Upper lobe of left lung (tissue), 4 donors: ENCODE measurements around the gene PRDM16.

Experiments
- EP300 ChIP-seq, 4 donors: sonication (generic); formaldehyde crosslinking; IDR thresholded peaks; one replicate each; pipeline ENCODE4 v1.5.1; 2017; ENCODE audit warnings: antibody characterized with exemption in 4 of 4, control low read depth in 2 of 4
- POLR2AphosphoS5 ChIP-seq, 2 donors: sonication (generic); formaldehyde crosslinking; IDR thresholded peaks; one replicate each; pipeline ENCODE4 v1.5.1; 2017; ENCODE audit warnings: antibody characterized with exemption in 2 of 2
- TF ChIP-seq, protein P1 (sequence below), 6 experiments: fragments of 450-650 bp in 4 of 6; fragments of 200-600 bp in 2 of 6; sonication (generic) in 2 of 6; IDR thresholded peaks; one replicate each; pipeline ENCODE4 v1.5.1; 2016 to 2019; ENCODE audit warnings: antibody characterized with exemption in 6 of 6

DNA sequence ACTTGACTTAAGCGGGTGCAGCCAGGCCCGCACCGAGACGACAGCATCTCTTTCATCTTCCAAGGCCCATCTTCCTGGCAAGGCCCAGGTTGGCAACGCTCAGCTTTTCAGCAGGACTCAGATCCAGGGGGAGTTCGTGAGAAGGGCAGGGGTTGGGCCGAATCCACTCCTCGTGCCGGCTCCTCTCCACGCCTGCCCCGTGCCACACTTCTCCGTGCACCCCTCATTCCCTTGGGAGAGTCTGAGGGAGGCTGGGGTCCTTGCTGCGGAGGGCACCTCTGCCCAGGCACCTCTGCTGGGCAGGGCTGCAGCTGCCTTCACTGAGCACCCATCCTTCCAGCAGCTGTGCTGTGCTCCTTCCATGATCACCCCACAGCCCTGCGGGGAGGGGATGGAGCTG lies 22.3 kb downstream of the PRDM16 start:
- TF ChIP-seq POLR2AphosphoS5 (IDR thresholded peaks at IDR 0.05), result no peak
- TF ChIP-seq EP300 (IDR thresholded peaks at IDR 0.05), result no peak
- TF ChIP-seq, protein P1, sequence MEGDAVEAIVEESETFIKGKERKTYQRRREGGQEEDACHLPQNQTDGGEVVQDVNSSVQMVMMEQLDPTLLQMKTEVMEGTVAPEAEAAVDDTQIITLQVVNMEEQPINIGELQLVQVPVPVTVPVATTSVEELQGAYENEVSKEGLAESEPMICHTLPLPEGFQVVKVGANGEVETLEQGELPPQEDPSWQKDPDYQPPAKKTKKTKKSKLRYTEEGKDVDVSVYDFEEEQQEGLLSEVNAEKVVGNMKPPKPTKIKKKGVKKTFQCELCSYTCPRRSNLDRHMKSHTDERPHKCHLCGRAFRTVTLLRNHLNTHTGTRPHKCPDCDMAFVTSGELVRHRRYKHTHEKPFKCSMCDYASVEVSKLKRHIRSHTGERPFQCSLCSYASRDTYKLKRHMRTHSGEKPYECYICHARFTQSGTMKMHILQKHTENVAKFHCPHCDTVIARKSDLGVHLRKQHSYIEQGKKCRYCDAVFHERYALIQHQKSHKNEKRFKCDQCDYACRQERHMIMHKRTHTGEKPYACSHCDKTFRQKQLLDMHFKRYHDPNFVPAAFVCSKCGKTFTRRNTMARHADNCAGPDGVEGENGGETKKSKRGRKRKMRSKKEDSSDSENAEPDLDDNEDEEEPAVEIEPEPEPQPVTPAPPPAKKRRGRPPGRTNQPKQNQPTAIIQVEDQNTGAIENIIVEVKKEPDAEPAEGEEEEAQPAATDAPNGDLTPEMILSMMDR (IDR thresholded peaks at IDR 0.05), result no peak
